ENCODE data around the gene CLEC18A.

GRCh38 chr16:69916462-69916861 lies 34.7 kb upstream of the CLEC18A start:
- no peak for TF ChIP-seq CTCF (IDR thresholded peaks at IDR 0.05)
- no peak for TF ChIP-seq ZFX (IDR thresholded peaks at IDR 0.05; ENCODE audit: borderline replicate concordance)
